Measurements from ENCODE around the gene HOXB2.

GRCh38 chr17:48527547-48527932 lies 17.4 kb downstream of the HOXB2 start:
- no peak for TF ChIP-seq CTCF (IDR thresholded peaks at IDR 0.05; ENCODE audit: insufficient read depth, low read length, poor library complexity, severe bottlenecking)
- TF ChIP-seq EZH2phosphoT487 (conservative IDR thresholded peaks at IDR 0.05; ENCODE audit: low read length): no peak

Measured in SU-DHL-6 (cell line).